Measurements from ENCODE around the gene CRTAC1. TPM values are rescaled to one million over a fixed set of nuclear protein-coding genes. Genes with fewer than 3 reads are reported as not detected.

CRTAC1 gene
- total RNA-seq, 1 experiment from 2014 or later: 0.20 TPM

- H3K27me3 ChIP-seq (ENCODE audit: insufficient read depth, low read length): peaks cover 68% of the 10 kb centered on the region
- ATAC-seq (no peak), DNase-seq (ENCODE audit: low read depth, low spot score) (no peak)
- no peaks in the 10 kb centered on the region for H3K4me1 ChIP-seq (ENCODE audit: control insufficient read depth in 1 of 2, insufficient read depth in 2 of 2, low read length in 2 of 2)
- no peaks in the 10 kb centered on the region for H3K9me2 ChIP-seq (ENCODE audit: insufficient read depth)
- no peak overlapping the region for H3K9ac ChIP-seq (ENCODE audit: low read length)
- RAD21 ChIA-PET (ENCODE audit: low non-redundant PET in 1 of 2, low total read pairs in 2 of 2, uncharacterized antibody in 2 of 2, unreplicated experiment in 2 of 2): no interaction called here
- no peak overlapping the region for H3K4me3 ChIP-seq (replicated peaks in 1 of 2; ENCODE audit: low read depth in 1 of 2, low read length in 2 of 2)
- CTCF ChIA-PET: no interaction called here
- no peaks in the 10 kb centered on the region for H3K79me2 ChIP-seq (ENCODE audit: insufficient read depth, low read length)
- H3K27ac ChIP-seq (ENCODE audit: low read depth, low read length): no peak overlapping the region
- no peaks in the 10 kb centered on the region for H3K36me3 ChIP-seq (ENCODE audit: control insufficient read depth in 1 of 2, insufficient read depth in 2 of 2, low read length in 2 of 2)
- no peaks in the 10 kb centered on the region for H4K20me1 ChIP-seq (ENCODE audit: insufficient read depth)
- intact Hi-C loops (cut with micrococcal nuclease): no loop called here
- no peak overlapping the region for H2AFZ ChIP-seq (ENCODE audit: low read depth, low read length, poor library complexity, severe bottlenecking)
- POLR2A ChIA-PET: no interaction called here
- TF ChIP-seq SRF (IDR thresholded peaks at IDR 0.05; ENCODE audit: low read depth) (no peak), REST (IDR thresholded peaks at IDR 0.05; ENCODE audit: low read depth) (peak; percentile 85), SP1 (IDR thresholded peaks at IDR 0.05; ENCODE audit: low read depth) (no peak)
- H3K9me3 ChIP-seq (ENCODE audit: control insufficient read depth in 1 of 2, insufficient read depth in 1 of 2, low read depth in 1 of 2, low read length in 2 of 2): no peaks in the 10 kb centered on the region
- BruUV-seq (replicated peaks): no TSS peak
- no peak overlapping the region for H3K4me2 ChIP-seq (ENCODE audit: low read length)
Observed at GRCh38 chr10:97991871-97992270, 38.5 kb downstream of the CRTAC1 start.

GRCh38 chr10:97981816-97982215 is 48.6 kb downstream of the CRTAC1 start:
- Histone ChIP-seq H3K79me2 (ENCODE audit: insufficient read depth, low read length) (no peaks in the 10 kb centered on the region), H3K4me2 (ENCODE audit: low read length) (no peak overlapping the region), H3K27ac (ENCODE audit: low read depth, low read length) (no peak overlapping the region), H3K36me3 (ENCODE audit: control insufficient read depth in 1 of 2, insufficient read depth in 2 of 2, low read length in 2 of 2) (no peaks in the 10 kb centered on the region), H4K20me1 (ENCODE audit: insufficient read depth) (no peaks in the 10 kb centered on the region), H3K9me2 (ENCODE audit: insufficient read depth) (no peaks in the 10 kb centered on the region), H2AFZ (ENCODE audit: low read depth, low read length, poor library complexity, severe bottlenecking) (no peak overlapping the region), H3K4me1 (ENCODE audit: control insufficient read depth in 1 of 2, insufficient read depth in 2 of 2, low read length in 2 of 2) (no peaks in the 10 kb centered on the region), H3K4me3 (replicated peaks in 1 of 2; ENCODE audit: low read depth in 1 of 2, low read length in 2 of 2) (no peak overlapping the region), H3K9ac (ENCODE audit: low read length) (no peak overlapping the region), H3K9me3 (ENCODE audit: control insufficient read depth in 1 of 2, insufficient read depth in 1 of 2, low read depth in 1 of 2, low read length in 2 of 2) (no peaks in the 10 kb centered on the region), H3K27me3 (ENCODE audit: insufficient read depth, low read length) (peaks cover 98% of the 10 kb centered on the region)
- no peak for DNase-seq (ENCODE audit: low read depth, low spot score)
- POLR2A ChIA-PET: no interaction called here
- BruUV-seq (replicated peaks): no TSS peak
- RAD21 ChIA-PET (ENCODE audit: low non-redundant PET in 1 of 2, low total read pairs in 2 of 2, uncharacterized antibody in 2 of 2, unreplicated experiment in 2 of 2): no interaction called here
- no peak for ATAC-seq
- CTCF ChIA-PET: no interaction called here
- intact Hi-C loops (cut with micrococcal nuclease): no loop called here
- no peak for TF ChIP-seq JUND (IDR thresholded peaks at IDR 0.05)
- TF ChIP-seq EZH2 (IDR thresholded peaks at IDR 0.05): no peak
- no peak for TF ChIP-seq CTCF (IDR thresholded peaks at IDR 0.05 in 2 of 3, conservative IDR thresholded peaks at IDR 0.05 in 1 of 3; ENCODE audit: borderline replicate concordance in 1 of 3, insufficient read depth in 1 of 3, low read depth in 2 of 3, low read length in 2 of 3)
- TF ChIP-seq SIN3A (IDR thresholded peaks at IDR 0.05; ENCODE audit: low read depth): no peak
- TF ChIP-seq REST (IDR thresholded peaks at IDR 0.05; ENCODE audit: low read depth): no peak
- TF ChIP-seq CEBPB (IDR thresholded peaks at IDR 0.05; ENCODE audit: low read depth): no peak
- no peak for TF ChIP-seq SRF (IDR thresholded peaks at IDR 0.05; ENCODE audit: low read depth)
- no peak for TF ChIP-seq RAD21 (IDR thresholded peaks at IDR 0.05; ENCODE audit: low read depth)

All from HCT116 (cell line).